HepG2 (cell line): ENCODE measurements around the gene SLC17A9. TPM values are rescaled to one million over a fixed set of nuclear protein-coding genes. Genes with fewer than 3 reads are reported as not detected.
A peak's percentile ranks its signal among the peaks of the same experiment; 100 is the strongest.

Source experiments
- ADNP ChIP-seq: sonication (generic); formaldehyde crosslinking; IDR thresholded peaks from 2 replicates; pipeline ENCODE4 v1.4.0; 2020; ENCODE audit warnings: missing genetic modification reagents
- GATA4 ChIP-seq: sonication (generic); IDR thresholded peaks from 2 replicates; pipeline ENCODE4 v1.6.1; 2016; ENCODE audit warnings: antibody characterized with exemption, low read depth, borderline replicate concordance
- GMEB1 ChIP-seq: sonication (generic); formaldehyde crosslinking; IDR thresholded peaks from 2 replicates; pipeline ENCODE4 v1.5.1; 2020; ENCODE audit warnings: missing genetic modification reagents, mild to moderate bottlenecking, borderline replicate concordance
- HIC2 ChIP-seq: sonication (generic); formaldehyde crosslinking; IDR thresholded peaks from 2 replicates; pipeline ENCODE4 v1.9.0; 2022; ENCODE audit warnings: low read depth, missing genetic modification reagents
- HNRNPUL1 ChIP-seq: fragments of 200-400 bp; formaldehyde crosslinking; IDR thresholded peaks from 2 replicates; pipeline ENCODE4 v1.6.1; 2017; ENCODE audit warnings: low read depth, mild to moderate bottlenecking, low read length, moderate library complexity
- HOXA3 ChIP-seq: sonication (generic); formaldehyde crosslinking; IDR thresholded peaks from 2 replicates; pipeline ENCODE4 v1.5.0; 2020; ENCODE audit warnings: missing genetic modification reagents
- IKZF4 ChIP-seq: sonication (generic); formaldehyde crosslinking; IDR thresholded peaks from 2 replicates; pipeline ENCODE4 v1.5.1; 2020; ENCODE audit warnings: borderline replicate concordance, mild to moderate bottlenecking, low read depth, missing genetic modification reagents; ENCODE audit errors: not compliant biosample characterization
- KAT7 ChIP-seq: IDR thresholded peaks from 2 replicates; pipeline ENCODE4 v1.6.1; 2018; ENCODE audit warnings: borderline replicate concordance, missing compliant biosample characterization
- LCORL ChIP-seq, 2 experiments: fragments of 450-650 bp in 1 of 2; sonication (generic) in 1 of 2; formaldehyde crosslinking in 1 of 2; IDR thresholded peaks; 2 replicates each; pipeline versions ENCODE4 v1.5.0 to v1.6.1; 2017 to 2020; ENCODE audit warnings: antibody characterized with exemption in 1 of 2, missing genetic modification reagents in 1 of 2
- MTF2 ChIP-seq: sonication (generic); formaldehyde crosslinking; IDR thresholded peaks from 2 replicates; pipeline ENCODE4 v1.5.0; 2020; ENCODE audit warnings: missing genetic modification reagents, borderline replicate concordance
- NR1H2 ChIP-seq: sonication (generic); formaldehyde crosslinking; IDR thresholded peaks from 2 replicates; pipeline ENCODE4 v1.8.1; 2022; ENCODE audit warnings: low read depth, missing genetic modification reagents, borderline replicate concordance
- POGZ ChIP-seq: sonication (generic); formaldehyde crosslinking; IDR thresholded peaks from 2 replicates; pipeline ENCODE4 v1.4.0; 2020; ENCODE audit warnings: mild to moderate bottlenecking, missing genetic modification reagents
- RARA ChIP-seq: IDR thresholded peaks from 2 replicates; pipeline ENCODE4 v1.6.1; 2016; ENCODE audit warnings: missing genetic modification reagents, missing compliant biosample characterization
- SP140L ChIP-seq: sonication (generic); formaldehyde crosslinking; IDR thresholded peaks from 2 replicates; pipeline ENCODE4 v1.4.0; 2020; ENCODE audit warnings: missing genetic modification reagents, borderline replicate concordance
- SYNCRIP ChIP-seq: fragments of 200-400 bp; formaldehyde crosslinking; IDR thresholded peaks from 2 replicates; pipeline ENCODE4 v1.6.1; 2018; ENCODE audit warnings: mild to moderate bottlenecking, low read depth, low read length; ENCODE audit not compliant: insufficient read depth
- TEAD2 ChIP-seq: sonication (generic); formaldehyde crosslinking; IDR thresholded peaks from 2 replicates; pipeline ENCODE4 v1.9.0; 2021; ENCODE audit warnings: missing genetic modification reagents
- U2AF1 ChIP-seq: fragments of 200-400 bp; formaldehyde crosslinking; optimal IDR thresholded peaks from 2 replicates; pipeline ENCODE3; 2017; ENCODE audit warnings: mild to moderate bottlenecking, low read depth, low read length
- YEATS2 ChIP-seq: sonication (generic); formaldehyde crosslinking; IDR thresholded peaks from 2 replicates; pipeline ENCODE4 v1.4.0; 2020; ENCODE audit warnings: missing genetic modification reagents, borderline replicate concordance
- ZBTB3 ChIP-seq: sonication (generic); formaldehyde crosslinking; IDR thresholded peaks from 2 replicates; pipeline ENCODE4 v1.4.0; 2020; ENCODE audit warnings: low read depth, mild to moderate bottlenecking, moderate library complexity, missing genetic modification reagents, borderline replicate concordance
- ZFP36L2 ChIP-seq: sonication (generic); formaldehyde crosslinking; IDR thresholded peaks from 2 replicates; pipeline ENCODE4 v1.4.0; 2020; ENCODE audit warnings: missing genetic modification reagents
- ZKSCAN8 ChIP-seq: IDR thresholded peaks from 2 replicates; pipeline ENCODE4 v1.6.1; 2016; ENCODE audit warnings: borderline replicate concordance, missing genetic modification reagents, missing compliant biosample characterization
- ZMYM2 ChIP-seq: sonication (generic); formaldehyde crosslinking; IDR thresholded peaks from 2 replicates; pipeline ENCODE4 v1.8.0; 2022; ENCODE audit warnings: mild to moderate bottlenecking, missing genetic modification reagents
- ZNF335 ChIP-seq: sonication (generic); formaldehyde crosslinking; IDR thresholded peaks from 2 replicates; pipeline ENCODE4 v1.4.0; 2020; ENCODE audit warnings: missing genetic modification reagents
- ZNF460 ChIP-seq: sonication (generic); formaldehyde crosslinking; IDR thresholded peaks from 2 replicates; pipeline ENCODE4 v1.5.1; 2020; ENCODE audit warnings: missing genetic modification reagents, mild to moderate bottlenecking, borderline replicate concordance
- ZNF569 ChIP-seq: sonication (generic); formaldehyde crosslinking; IDR thresholded peaks from 2 replicates; pipeline ENCODE4 v1.5.0; 2020; ENCODE audit warnings: mild to moderate bottlenecking, missing genetic modification reagents, moderate library complexity, borderline replicate concordance
- ZNF891 ChIP-seq: sonication (generic); formaldehyde crosslinking; IDR thresholded peaks from 2 replicates; pipeline ENCODE4 v1.5.0; 2020; ENCODE audit warnings: mild to moderate bottlenecking, missing genetic modification reagents
- ZSCAN30 ChIP-seq: sonication (generic); formaldehyde crosslinking; IDR thresholded peaks from 2 replicates; pipeline ENCODE4 v1.5.0; 2020; ENCODE audit warnings: mild to moderate bottlenecking, missing genetic modification reagents
- polyA plus RNA-seq, 8 experiments: library from polyadenylated mRNA; depleted of rRNA in 3 of 8; stranded (reverse) in 7 of 8; unstranded in 1 of 8; fragments of >200 nt; fragmentation: Illumina TruSeq in 4 of 8; extraction: Trizol in 4 of 8; gene quantifications; 2 replicates each; pipeline versions ENCODE4 v1.2.1 to v1.2.3, GENCODE V29; 2011 to 2016; ENCODE audit warnings: low read depth in 4 of 8, missing spikeins in 1 of 8, mixed read lengths in 1 of 8; ENCODE audit not compliant: insufficient read depth in 1 of 8
- total RNA-seq, 5 experiments: library from RNA; depleted of rRNA; stranded (reverse); fragments of >200 nt; fragmentation: Illumina TruSeq; extraction: Trizol; gene quantifications; 2 replicates each; pipeline ENCODE4 v1.2.3, GENCODE V29; 2016; ENCODE audit warnings: low read depth in 1 of 5

SLC17A9 gene
- total and polyA plus RNA-seq, 2 of the 13 experiments (the other 11 are each of a cell fraction or from before 2014, with no cell fraction given) = 110 to 191 TPM

- peak; percentile 69 for TF ChIP-seq GATA4
- no peak for TF ChIP-seq SYNCRIP
- TF ChIP-seq HNRNPUL1 = no peak
- no peak for TF ChIP-seq YEATS2
- TF ChIP-seq HIC2 (CRISPR knock-in tag) = no peak
- TF ChIP-seq ZNF460 (CRISPR knock-in tag) = no peak
- TF ChIP-seq MTF2 = no peak
- peak; percentile 97 for TF ChIP-seq HOXA3
- TF ChIP-seq ZNF569 = no peak
- no peak for TF ChIP-seq ZNF335 (CRISPR knock-in tag)
- peak; percentile 74 for TF ChIP-seq ZNF891
- TF ChIP-seq GMEB1 (CRISPR knock-in tag) = peak; percentile 78; the same call in 1 of the 2 replicates
- peak; percentile 16 for TF ChIP-seq IKZF4 (CRISPR knock-in tag)
- no peak for TF ChIP-seq ZMYM2 (CRISPR knock-in tag)
- TF ChIP-seq LCORL (IDR thresholded peaks at IDR 0.05) = no peak
- TF ChIP-seq LCORL (CRISPR knock-in tag; IDR thresholded peaks at IDR 0.05) = peak; percentile 76; the same call in 1 of the 2 replicates
- TF ChIP-seq POGZ (CRISPR knock-in tag) = peak; percentile 58; the same call in 1 of the 2 replicates
- TF ChIP-seq ZSCAN30 (CRISPR knock-in tag) = no peak
- 0 out of 2 replicates have a peak, but pooled peaks have one; percentile 64 for TF ChIP-seq ZKSCAN8 (CRISPR knock-in tag)
- peak; percentile 97; the same call in 1 of the 2 replicates for TF ChIP-seq KAT7 (CRISPR knock-in tag)
- 0 out of 2 replicates have a peak, but pooled peaks have one; percentile 2 for TF ChIP-seq NR1H2 (CRISPR knock-in tag)
- no peak for TF ChIP-seq ZFP36L2
- peak; percentile 54; the same call in 1 of the 2 replicates for TF ChIP-seq SP140L (CRISPR knock-in tag)
- TF ChIP-seq TEAD2 (CRISPR knock-in tag) = peak; percentile 55; the same call in 1 of the 2 replicates
- peak; percentile 61 for TF ChIP-seq RARA (CRISPR knock-in tag)
- peak; percentile 35 for TF ChIP-seq U2AF1
- TF ChIP-seq ZBTB3 (CRISPR knock-in tag) = peak; percentile 61; the same call in 1 of the 2 replicates
- 0 out of 2 replicates have a peak, but pooled peaks have one; percentile 25 for TF ChIP-seq ADNP
Measured at GRCh38 chr20:62926229-62927127, 26.0 kb upstream of the SLC17A9 start, which contains the start of gene DIDO1 (continued).
